PC-3 (cell line): ENCODE data around the gene HSPA6.

Source experiments
- CTCF ChIP-seq: fragments of 300-600 bp; sonication (generic); conservative IDR thresholded peaks from 2 replicates; pipeline ENCODE4 v1.5.1; 2017; ENCODE audit warnings: antibody characterized with exemption, low read depth, mild to moderate bottlenecking, low read length
- EZH2 ChIP-seq: fragments of 300-600 bp; sonication (generic); IDR thresholded peaks from one replicate; pipeline ENCODE4 v1.6.1; 2017; ENCODE audit warnings: antibody characterized with exemption, mild to moderate bottlenecking, low read length; ENCODE audit not compliant: unreplicated experiment
- EZH2phosphoT487 ChIP-seq: fragments of 300-600 bp; sonication (generic); IDR thresholded peaks from 2 replicates; pipeline ENCODE4 v1.6.1; 2018; ENCODE audit warnings: mild to moderate bottlenecking, antibody characterized with exemption, low read length, borderline replicate concordance

DNA sequence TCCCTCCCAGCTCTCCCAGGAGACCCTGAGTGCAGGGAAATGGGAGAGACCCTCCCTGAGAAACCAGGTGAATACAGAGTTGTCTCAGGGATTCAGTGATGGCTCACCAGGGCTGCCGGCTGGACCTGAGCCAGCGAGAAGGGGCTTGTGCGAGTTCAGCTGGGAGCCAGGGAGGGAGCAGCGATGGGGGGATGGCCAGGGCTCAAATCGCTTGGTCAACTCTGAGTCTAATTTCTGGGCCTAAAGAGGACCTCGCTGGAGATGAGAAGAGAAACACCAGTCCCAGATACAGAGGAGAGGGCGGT is 12.6 kb upstream of the HSPA6 start:
- TF ChIP-seq EZH2 (no peak), CTCF (no peak), EZH2phosphoT487 (no peak)
